ENCODE results near the gene CAMSAP2.

Gene CAMSAP2

GRCh38 chr1:200895801-200896530, 157.3 kb downstream of the CAMSAP2 start:
- no peak overlapping the region for H3K4me3 ChIP-seq (ENCODE audit: low read length)
- DNase-seq (ENCODE audit: low read depth, low spot score), result no peak
- H3K27ac ChIP-seq (ENCODE audit: low read length), result no peak overlapping the region
- H3K4me1 ChIP-seq (ENCODE audit: control insufficient read depth, insufficient read depth, low read length), result peaks cover 24% of the 10 kb centered on the region
- peaks cover 26% of the 10 kb centered on the region for H3K36me3 ChIP-seq (ENCODE audit: control insufficient read depth, insufficient read depth, low read length)
- H3K27me3 ChIP-seq (ENCODE audit: control insufficient read depth, insufficient read depth, low read length), result no peaks in the 10 kb centered on the region
- H3K9me3 ChIP-seq (ENCODE audit: control insufficient read depth, insufficient read depth, low read length), result no peaks in the 10 kb centered on the region
- WGBS (ENCODE audit: insufficient coverage, insufficient read length), result no CpG with 5 or more reads among the region's 9 CpGs

GRCh38 chr1:200896531-200897196, 158.0 kb downstream of the CAMSAP2 start:
- H3K4me3 ChIP-seq (ENCODE audit: low read length), result no peak overlapping the region
- no CpG with 5 or more reads among the region's 10 CpGs for WGBS (ENCODE audit: insufficient coverage, insufficient read length)
- no peaks in the 10 kb centered on the region for H3K27me3 ChIP-seq (ENCODE audit: control insufficient read depth, insufficient read depth, low read length)
- H3K9me3 ChIP-seq (ENCODE audit: control insufficient read depth, insufficient read depth, low read length), result no peaks in the 10 kb centered on the region
- H3K4me1 ChIP-seq (ENCODE audit: control insufficient read depth, insufficient read depth, low read length), result peaks cover 24% of the 10 kb centered on the region
- no peak for DNase-seq (ENCODE audit: low read depth, low spot score)
- H3K36me3 ChIP-seq (ENCODE audit: control insufficient read depth, insufficient read depth, low read length), result peaks cover 33% of the 10 kb centered on the region
- H3K27ac ChIP-seq (ENCODE audit: low read length), result no peak overlapping the region

GRCh38 chr1:200897259-200897658, 158.6 kb downstream of the CAMSAP2 start:
- WGBS (ENCODE audit: insufficient coverage, insufficient read length), result no CpG with 5 or more reads among the region's 5 CpGs
- Histone ChIP-seq H3K4me3 (ENCODE audit: low read length) (no peak overlapping the region), H3K4me1 (ENCODE audit: control insufficient read depth, insufficient read depth, low read length) (peaks cover 24% of the 10 kb centered on the region), H3K36me3 (ENCODE audit: control insufficient read depth, insufficient read depth, low read length) (peaks cover 39% of the 10 kb centered on the region), H3K27ac (ENCODE audit: low read length) (no peak overlapping the region), H3K9me3 (ENCODE audit: control insufficient read depth, insufficient read depth, low read length) (no peaks in the 10 kb centered on the region), H3K27me3 (ENCODE audit: control insufficient read depth, insufficient read depth, low read length) (no peaks in the 10 kb centered on the region)
- DNase-seq (ENCODE audit: low read depth, low spot score), result no peak

- Histone ChIP-seq H3K4me1 (ENCODE audit: control insufficient read depth, insufficient read depth, low read length) (peaks cover 19% of the 10 kb centered on the region), H3K36me3 (ENCODE audit: control insufficient read depth, insufficient read depth, low read length) (peaks cover 44% of the 10 kb centered on the region), H3K9me3 (ENCODE audit: control insufficient read depth, insufficient read depth, low read length) (no peaks in the 10 kb centered on the region), H3K27me3 (ENCODE audit: control insufficient read depth, insufficient read depth, low read length) (no peaks in the 10 kb centered on the region), H3K4me3 (ENCODE audit: low read length) (no peak overlapping the region), H3K27ac (ENCODE audit: low read length) (no peak overlapping the region)
- no CpG with 5 or more reads among the region's 3 CpGs for WGBS (ENCODE audit: insufficient coverage, insufficient read length)
- no peak for DNase-seq (ENCODE audit: low read depth, low spot score)
These were observed 160.3 kb downstream of the CAMSAP2 start for GRCh38 chr1:200899015-200899386.

GRCh38 chr1:200899451-200899915, 160.8 kb downstream of the CAMSAP2 start:
- Histone ChIP-seq H3K27me3 (ENCODE audit: control insufficient read depth, insufficient read depth, low read length) (no peaks in the 10 kb centered on the region), H3K27ac (ENCODE audit: low read length) (no peak overlapping the region), H3K9me3 (ENCODE audit: control insufficient read depth, insufficient read depth, low read length) (no peaks in the 10 kb centered on the region), H3K4me3 (ENCODE audit: low read length) (no peak overlapping the region), H3K36me3 (ENCODE audit: control insufficient read depth, insufficient read depth, low read length) (peaks cover 44% of the 10 kb centered on the region), H3K4me1 (ENCODE audit: control insufficient read depth, insufficient read depth, low read length) (peaks cover 16% of the 10 kb centered on the region)
- DNase-seq (ENCODE audit: low read depth, low spot score), result no peak
- no CpG with 5 or more reads among the region's 10 CpGs for WGBS (ENCODE audit: insufficient coverage, insufficient read length)

GRCh38 chr1:200899954-200900867, 161.5 kb downstream of the CAMSAP2 start:
- Histone ChIP-seq H3K27me3 (ENCODE audit: control insufficient read depth, insufficient read depth, low read length) (no peaks in the 10 kb centered on the region), H3K27ac (ENCODE audit: low read length) (no peak overlapping the region), H3K36me3 (ENCODE audit: control insufficient read depth, insufficient read depth, low read length) (peaks cover 44% of the 10 kb centered on the region), H3K4me3 (ENCODE audit: low read length) (no peak overlapping the region), H3K4me1 (ENCODE audit: control insufficient read depth, insufficient read depth, low read length) (peaks cover 9% of the 10 kb centered on the region), H3K9me3 (ENCODE audit: control insufficient read depth, insufficient read depth, low read length) (no peaks in the 10 kb centered on the region)
- no CpG with 5 or more reads among the region's 16 CpGs for WGBS (ENCODE audit: insufficient coverage, insufficient read length)
- no peak for DNase-seq (ENCODE audit: low read depth, low spot score)

GRCh38 chr1:200900877-200901276, 162.2 kb downstream of the CAMSAP2 start:
- no peaks in the 10 kb centered on the region for H3K9me3 ChIP-seq (ENCODE audit: control insufficient read depth, insufficient read depth, low read length)
- H3K4me3 ChIP-seq (ENCODE audit: low read length), result no peak overlapping the region
- no peaks in the 10 kb centered on the region for H3K27me3 ChIP-seq (ENCODE audit: control insufficient read depth, insufficient read depth, low read length)
- H3K27ac ChIP-seq (ENCODE audit: low read length), result no peak overlapping the region
- H3K36me3 ChIP-seq (ENCODE audit: control insufficient read depth, insufficient read depth, low read length), result peaks cover 44% of the 10 kb centered on the region
- no peak for DNase-seq (ENCODE audit: low read depth, low spot score)
- no CpG with 5 or more reads among the region's 17 CpGs for WGBS (ENCODE audit: insufficient coverage, insufficient read length)
- peaks cover 4% of the 10 kb centered on the region for H3K4me1 ChIP-seq (ENCODE audit: control insufficient read depth, insufficient read depth, low read length)

- Histone ChIP-seq H3K4me1 (ENCODE audit: control insufficient read depth, insufficient read depth, low read length) (peaks cover 3% of the 10 kb centered on the region), H3K4me3 (ENCODE audit: low read length) (no peak overlapping the region), H3K27me3 (ENCODE audit: control insufficient read depth, insufficient read depth, low read length) (no peaks in the 10 kb centered on the region), H3K9me3 (ENCODE audit: control insufficient read depth, insufficient read depth, low read length) (no peaks in the 10 kb centered on the region), H3K36me3 (ENCODE audit: control insufficient read depth, insufficient read depth, low read length) (peaks cover 44% of the 10 kb centered on the region), H3K27ac (ENCODE audit: low read length) (no peak overlapping the region)
- no peak for DNase-seq (ENCODE audit: low read depth, low spot score)
- WGBS (ENCODE audit: insufficient coverage, insufficient read length), result no CpG with 5 or more reads among the region's 5 CpGs
These were observed 162.7 kb downstream of the CAMSAP2 start for GRCh38 chr1:200901350-200901749.

GRCh38 chr1:200901796-200902444, 163.2 kb downstream of the CAMSAP2 start:
- Histone ChIP-seq H3K4me1 (ENCODE audit: control insufficient read depth, insufficient read depth, low read length) (no peaks in the 10 kb centered on the region; the same call in 1 of the 2 replicates), H3K4me3 (ENCODE audit: low read length) (no peak overlapping the region), H3K27me3 (ENCODE audit: control insufficient read depth, insufficient read depth, low read length) (no peaks in the 10 kb centered on the region), H3K9me3 (ENCODE audit: control insufficient read depth, insufficient read depth, low read length) (no peaks in the 10 kb centered on the region), H3K27ac (ENCODE audit: low read length) (no peak overlapping the region), H3K36me3 (ENCODE audit: control insufficient read depth, insufficient read depth, low read length) (peaks cover 44% of the 10 kb centered on the region)
- WGBS (ENCODE audit: insufficient coverage, insufficient read length), result no CpG with 5 or more reads among the region's 8 CpGs
- no peak for DNase-seq (ENCODE audit: low read depth, low spot score)

- Histone ChIP-seq H3K9me3 (ENCODE audit: control insufficient read depth, insufficient read depth, low read length) (no peaks in the 10 kb centered on the region), H3K27me3 (ENCODE audit: control insufficient read depth, insufficient read depth, low read length) (no peaks in the 10 kb centered on the region), H3K36me3 (ENCODE audit: control insufficient read depth, insufficient read depth, low read length) (peaks cover 45% of the 10 kb centered on the region), H3K27ac (ENCODE audit: low read length) (no peak overlapping the region), H3K4me3 (ENCODE audit: low read length) (no peak overlapping the region), H3K4me1 (ENCODE audit: control insufficient read depth, insufficient read depth, low read length) (no peaks in the 10 kb centered on the region; the same call in 1 of the 2 replicates)
- DNase-seq (ENCODE audit: low read depth, low spot score), result no peak
- WGBS (ENCODE audit: insufficient coverage, insufficient read length), result no CpG with 5 or more reads among the region's 5 CpGs
These were observed 165.1 kb downstream of the CAMSAP2 start for GRCh38 chr1:200903793-200904192.

Data from iPS DF 6.9 (cell line).